ENCODE results near the gene DTYMK.

Gene DTYMK

DNA sequence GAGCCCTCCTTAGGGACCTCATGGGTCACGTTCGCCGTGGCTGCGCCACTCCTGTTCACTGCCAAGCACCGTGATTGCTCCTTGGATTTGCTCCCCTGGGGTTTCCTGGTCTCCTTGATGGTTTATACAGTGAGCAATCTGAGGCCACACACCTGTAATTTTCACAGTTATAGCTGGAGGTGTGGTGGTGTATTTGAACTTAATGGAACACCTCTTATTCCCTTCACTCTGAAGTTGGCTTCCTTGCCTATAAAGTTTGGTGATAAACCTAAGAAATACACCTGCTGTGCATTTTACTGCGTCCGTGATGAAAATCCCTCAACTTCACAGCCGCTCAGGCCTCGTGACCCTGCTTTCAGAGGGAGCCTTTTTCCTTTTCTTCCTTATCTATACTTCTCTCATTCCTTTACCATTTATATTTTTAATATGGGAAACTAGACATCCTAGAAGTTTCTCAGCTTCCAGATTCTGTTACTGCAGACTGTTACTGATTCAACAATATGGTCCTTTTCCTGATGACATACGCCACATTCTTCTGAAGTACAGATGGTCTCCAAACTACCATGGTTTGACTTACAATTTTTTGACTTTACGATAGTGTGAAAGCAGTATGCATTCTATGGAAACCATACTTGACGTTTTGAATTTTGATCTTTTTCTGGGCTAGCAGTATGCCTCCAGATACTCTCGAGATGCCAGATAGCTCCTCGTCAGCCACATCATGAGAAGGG lies 40.5 kb downstream of the DTYMK start:
- DNase-seq: no peak

DNA sequence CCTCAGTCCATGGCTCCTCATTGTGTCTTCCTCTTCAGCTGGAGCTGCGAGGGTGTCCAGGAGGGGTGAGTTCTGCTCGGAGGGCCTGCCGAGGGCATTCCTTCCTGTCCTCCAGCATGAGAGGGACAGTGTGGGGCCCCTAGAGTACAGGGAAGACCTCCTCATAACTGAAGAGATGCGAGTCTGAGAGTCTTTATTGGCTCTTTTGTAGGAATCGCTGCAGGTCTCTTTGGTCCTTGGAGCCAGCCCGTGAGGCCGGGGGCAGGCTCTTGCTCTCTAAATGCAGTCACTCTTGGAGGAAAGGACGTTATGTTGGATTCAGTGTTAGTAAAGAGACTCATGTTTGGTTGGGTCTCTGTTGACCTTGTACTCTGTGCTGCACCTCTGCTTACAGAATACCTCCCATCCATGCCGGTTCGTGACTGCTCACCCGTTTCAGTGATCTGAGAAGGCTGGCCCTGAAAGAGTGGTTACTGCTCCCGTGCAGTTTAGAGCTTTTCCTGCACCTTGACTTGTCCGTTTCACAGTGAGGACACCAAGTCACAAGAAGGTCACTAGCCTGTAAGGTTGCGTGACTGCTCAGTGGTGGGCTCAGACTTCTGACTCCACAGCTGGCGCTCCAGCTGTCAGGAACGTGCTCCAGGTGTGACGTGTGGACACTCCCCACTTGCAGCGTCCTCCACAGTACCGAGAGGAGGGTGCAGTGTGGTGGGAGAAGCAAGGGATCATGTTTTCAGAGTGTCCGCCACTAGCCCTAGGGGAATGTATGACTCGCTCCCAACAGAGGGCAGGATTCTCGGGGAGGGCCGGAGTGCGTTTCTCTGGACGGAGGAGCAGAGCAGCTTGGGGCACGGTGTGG lies 41.3 kb downstream of the DTYMK start:
- DNase-seq: no peak

DNA sequence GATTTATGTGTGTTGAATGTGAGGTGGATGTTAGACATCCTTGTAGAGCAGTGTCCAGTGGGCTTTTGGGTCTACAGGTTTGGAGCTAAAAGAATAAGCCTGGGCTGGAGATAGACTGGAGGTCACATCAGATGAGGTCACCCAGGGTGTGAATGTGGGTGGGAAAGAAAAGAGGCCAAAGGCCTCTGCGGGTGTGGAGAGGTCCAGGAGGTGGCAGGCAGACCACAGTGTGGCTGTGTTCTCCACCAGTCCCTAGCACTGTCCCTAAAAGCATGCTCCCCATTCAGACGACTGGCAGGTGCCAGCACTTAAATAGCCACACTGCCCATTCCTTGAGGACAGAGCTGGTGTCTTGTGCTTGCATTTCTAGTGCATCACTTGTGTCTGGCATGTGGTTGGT lies 45.0 kb downstream of the DTYMK start:
- no peak for DNase-seq

DNA sequence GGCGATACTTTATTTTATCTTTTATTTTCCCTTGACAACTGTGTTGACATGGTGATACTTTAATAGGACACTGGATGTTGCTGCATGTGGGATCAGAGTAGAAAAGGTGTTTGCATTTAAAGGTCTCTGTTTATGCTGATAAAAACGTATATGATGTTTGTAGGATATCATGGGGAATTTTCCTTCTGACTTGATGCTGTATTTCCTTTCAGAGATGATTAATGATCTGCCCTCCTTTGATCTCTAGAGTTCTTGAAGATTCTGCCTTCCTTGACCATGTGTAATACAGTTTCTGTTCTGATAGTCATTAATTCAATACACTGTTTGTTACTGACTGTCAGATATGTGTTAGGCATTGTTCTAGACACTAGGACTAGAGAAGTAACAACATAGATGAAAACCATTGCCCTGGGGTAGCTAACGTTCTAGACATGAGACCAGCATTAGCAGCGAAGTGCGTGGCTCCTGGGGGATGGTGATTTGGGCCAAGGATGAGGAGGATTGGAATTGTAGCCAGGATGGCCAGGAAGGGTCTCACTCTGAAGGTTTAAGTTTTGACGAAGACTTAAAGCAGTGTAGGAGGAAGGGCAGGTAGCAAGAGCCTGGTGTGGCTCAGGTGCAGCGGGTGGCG lies 46.3 kb downstream of the DTYMK start:
- DNase-seq: no peak

DNA sequence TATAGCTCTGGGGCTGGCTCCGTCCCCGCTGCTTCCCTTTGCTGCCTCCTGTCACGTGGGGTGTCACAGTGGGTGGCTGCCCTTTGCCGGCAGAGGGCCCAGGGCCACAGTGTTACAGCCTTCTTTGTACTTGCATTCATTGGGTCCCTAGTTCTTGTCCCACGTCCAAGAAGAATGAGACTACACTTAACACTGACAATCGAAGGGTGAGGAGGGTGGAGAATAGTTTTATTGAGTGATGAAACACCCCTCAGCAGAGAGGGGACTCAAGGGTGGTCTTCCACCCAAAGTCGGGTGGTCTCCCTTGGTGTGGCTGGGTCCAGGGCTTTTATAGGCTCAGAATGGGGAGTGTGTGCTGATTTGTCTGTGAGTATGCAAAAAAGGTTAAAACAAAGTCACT lies 47.2 kb downstream of the DTYMK start:
- DNase-seq: no peak

DNA sequence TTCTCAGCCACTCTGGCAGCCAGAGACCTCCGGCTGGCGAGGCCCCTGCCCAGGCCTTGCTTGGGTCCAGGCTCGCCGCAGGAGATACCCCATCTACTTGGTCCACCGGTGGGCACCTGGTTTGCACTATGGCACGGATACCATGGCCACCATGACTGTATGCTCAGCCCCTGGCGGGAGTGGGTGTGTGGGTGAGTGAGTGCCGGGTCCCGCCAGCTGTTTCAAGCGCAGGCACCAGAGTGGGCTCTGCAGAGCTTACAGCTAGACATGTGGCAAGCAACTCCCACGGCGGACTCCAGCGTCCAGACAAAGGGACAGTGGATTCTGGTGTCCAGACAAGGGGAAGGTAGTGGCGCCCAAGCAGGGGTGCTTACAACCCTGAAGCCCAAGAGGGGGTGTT lies 47.7 kb downstream of the DTYMK start:
- no peak for DNase-seq

DNA sequence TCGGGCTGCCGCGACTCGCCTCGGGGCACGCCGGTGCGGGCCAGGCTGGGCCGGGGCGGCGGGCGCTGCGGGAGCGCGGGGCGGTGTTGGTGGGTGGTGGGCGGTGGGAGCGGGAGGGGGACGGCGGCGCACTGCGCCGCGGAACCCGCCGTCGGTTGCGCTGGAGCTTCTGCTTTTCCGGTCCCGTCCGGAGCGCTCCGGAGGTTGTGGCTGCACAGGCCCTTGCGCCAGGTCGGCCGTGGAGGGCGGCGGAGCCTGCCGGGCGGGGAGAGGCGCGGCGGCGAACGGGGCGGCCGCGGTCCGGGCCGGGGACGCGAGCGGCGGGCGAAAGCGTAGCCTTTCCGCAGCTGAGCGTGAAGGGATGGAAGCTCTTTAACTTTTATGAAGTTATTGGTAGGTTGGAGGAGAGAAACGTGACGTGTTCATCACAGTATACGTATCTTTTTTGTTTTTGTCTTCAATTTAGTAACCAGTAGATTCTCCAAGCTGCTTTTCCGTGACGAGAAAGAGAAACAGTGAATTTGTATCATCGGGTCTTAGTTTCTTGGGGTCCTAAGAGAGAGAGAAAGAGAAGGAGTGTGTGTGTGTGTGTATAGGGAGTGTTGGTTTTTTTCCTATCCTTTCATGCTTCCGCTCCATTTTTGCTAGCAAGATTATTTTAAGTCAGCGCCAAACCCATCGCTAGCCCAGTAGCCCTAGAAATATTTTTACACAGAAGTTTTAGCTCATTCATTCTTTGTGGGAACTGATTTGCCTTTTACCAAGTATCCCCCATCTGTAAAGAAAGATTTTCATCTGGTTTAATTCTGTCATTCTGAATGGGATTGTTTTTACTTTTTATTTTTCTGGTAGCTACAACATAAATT lies 48.6 kb downstream of the DTYMK start:
- DNase-seq: no peak

DNA sequence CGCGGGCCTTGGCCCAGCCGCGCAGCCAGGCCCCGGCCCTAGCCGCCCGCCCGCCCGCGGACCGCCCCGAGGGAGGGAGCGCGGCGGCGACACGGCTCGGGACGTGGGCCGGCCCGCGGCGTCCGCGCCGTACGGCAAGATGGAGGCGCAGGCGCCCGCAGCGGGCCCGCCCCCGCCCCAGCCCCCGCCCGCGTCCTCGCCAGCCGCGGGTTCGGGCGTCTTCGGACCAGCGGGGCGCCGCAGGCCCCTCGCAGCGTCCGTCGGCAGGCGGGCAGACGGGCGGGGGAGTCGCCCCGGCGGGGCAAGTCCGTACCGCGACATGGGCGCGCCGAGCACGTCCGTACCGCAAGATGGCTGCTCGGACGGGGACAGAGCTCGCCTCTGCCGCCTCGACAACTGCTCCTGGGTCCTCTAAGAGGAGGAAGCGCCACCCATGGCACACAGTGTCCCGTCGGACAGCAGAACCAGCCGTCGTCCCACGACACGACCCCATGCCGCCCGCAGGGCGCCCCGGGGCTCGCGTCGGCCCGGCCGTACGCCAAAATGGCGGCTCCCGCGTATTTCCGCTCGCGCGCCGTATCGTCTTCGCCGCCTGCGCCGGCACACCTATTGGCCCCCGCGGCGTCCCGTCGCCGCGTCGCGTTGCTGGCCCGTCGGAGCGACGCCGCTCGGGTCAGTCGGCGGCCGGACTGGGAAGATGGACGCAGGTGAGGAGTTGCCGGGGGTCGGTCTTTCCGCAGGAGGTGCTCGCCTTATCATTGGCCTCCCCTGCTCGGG lies 49.4 kb downstream of the DTYMK start, which contains the start of the genes ATG4B and THAP4:
Gene ATG4B (plus strand): TSS at position 676 of the 777 bp plus-strand sequence. CDS start 22 bp downstream, at position 698.
Gene THAP4 (minus strand): TSS at position 141 of the 777 bp plus-strand sequence. CDS start 141 bp downstream, outside the sequence.
- peak; percentile 79 for DNase-seq

DNA sequence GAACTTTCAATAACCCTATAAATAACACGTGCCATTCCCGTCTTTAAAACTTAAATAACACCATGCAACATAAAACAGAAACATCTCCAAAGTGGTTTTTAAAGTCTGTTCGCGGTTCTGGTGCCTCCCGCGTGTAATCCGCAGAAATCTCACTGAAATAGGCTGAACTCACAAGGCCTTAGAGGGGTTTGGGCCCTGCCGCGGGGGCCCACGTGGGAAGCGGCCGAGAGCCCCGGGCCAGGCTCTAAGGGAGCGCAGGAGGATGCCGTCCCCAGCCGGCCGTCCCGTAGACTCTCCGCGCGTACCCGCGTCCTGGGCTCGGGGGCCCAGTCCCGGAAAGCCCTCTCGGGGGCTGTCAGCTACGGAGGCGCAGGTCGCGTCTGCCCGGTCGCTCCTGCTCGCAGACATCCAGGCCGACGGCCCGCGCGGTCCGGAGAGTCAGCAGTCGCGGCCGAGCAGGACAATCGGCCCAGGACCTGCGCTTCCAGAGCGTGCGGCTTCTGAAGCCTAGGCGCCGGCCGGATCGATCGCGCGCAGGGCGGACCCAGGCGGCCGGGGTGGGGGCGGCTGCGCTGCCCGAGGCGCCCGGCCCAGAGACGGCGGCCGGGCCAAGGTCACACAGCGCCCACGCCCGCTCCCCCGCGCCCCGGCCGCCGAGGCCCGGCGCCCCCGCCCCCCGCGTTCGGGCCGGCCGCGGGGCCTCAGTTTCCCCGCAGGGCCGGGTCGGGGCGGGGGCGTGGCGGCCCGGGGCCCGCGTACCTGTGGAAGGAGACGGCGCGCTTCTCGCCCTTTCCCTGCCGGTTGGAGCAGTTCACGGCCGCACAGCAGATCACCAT lies 50.2 kb downstream of the DTYMK start:
- DNase-seq: peak; percentile 37

DNA sequence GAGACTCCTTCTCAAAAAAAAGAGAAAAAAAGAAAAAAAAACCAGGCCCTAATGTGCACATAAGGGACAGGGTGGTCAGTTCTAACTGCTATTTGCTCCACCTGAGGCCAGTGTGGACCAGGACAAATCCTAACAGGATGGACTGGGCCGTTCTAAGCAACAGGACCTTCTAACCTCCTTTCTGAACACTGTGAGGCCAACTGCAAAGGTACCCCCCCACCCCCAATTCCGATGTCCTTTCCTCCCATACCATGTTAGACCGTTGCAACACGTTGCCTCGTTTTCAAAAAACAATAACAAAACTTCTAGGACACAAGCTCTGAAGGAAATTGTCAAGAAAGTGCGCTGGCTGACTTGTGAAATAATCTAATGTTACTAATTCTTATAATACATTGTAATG lies 50.9 kb downstream of the DTYMK start:
- DNase-seq: no peak

DNA sequence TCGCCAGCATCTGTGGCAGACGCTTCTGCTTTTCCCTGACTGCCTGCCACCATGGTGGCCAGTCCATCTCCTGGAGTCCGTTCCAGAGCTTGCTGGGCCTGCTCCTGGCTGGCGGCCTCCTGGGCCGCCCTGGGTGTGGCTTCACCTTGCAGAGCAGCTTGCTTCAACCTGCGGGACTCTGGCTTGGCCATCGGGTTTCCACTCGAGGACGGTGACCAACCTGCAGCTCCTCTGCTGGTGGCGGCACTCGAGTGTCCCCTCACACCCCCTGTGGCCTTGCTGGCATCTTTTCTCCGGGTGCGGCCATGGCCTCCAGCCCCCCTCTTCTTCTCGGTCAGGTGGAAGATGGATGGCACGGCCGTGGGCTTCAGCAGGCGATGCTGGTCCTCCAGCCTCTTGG lies 53.1 kb downstream of the DTYMK start:
- no peak for DNase-seq

DNA sequence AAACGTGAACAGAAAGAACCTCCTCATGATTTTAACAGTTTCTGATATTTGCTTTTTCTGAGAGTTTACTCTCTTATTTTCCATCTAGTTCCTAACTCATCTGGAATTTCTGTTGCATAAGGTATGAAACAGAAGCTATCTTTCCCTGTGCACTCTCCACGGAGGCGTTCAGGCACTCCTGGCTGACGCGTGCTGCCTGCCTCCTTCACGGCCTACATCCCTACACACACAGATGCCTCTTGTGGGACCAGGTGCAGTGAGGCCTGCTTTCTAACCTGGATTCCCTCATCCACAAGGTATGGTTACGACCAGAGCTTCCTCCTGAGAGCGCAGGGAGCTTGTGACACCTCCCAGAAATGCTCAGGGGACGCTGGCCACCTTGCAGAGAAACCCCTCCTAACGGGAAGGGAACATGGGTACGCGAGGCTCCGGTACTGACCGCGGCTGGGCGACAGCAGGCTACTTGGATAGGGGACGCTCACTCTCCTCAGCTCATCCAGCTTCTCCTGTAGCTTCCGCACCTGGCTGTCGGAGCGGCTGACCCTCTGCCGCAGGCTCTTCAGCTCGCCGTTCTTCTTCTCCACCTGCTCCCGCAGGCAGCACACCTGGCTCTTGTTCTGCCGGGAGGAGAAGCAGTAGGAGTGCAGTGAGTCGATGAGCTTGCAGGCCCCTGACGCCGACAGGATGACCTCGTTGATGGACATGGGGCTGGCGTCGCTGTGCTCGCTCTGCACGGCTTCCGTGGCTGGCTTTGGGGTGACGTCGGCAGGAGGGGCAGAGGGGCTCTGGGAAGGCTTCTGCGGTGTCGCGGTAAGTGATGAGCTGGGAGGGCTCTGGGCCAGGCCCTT lies 53.9 kb downstream of the DTYMK start:
- DNase-seq: no peak

DNA sequence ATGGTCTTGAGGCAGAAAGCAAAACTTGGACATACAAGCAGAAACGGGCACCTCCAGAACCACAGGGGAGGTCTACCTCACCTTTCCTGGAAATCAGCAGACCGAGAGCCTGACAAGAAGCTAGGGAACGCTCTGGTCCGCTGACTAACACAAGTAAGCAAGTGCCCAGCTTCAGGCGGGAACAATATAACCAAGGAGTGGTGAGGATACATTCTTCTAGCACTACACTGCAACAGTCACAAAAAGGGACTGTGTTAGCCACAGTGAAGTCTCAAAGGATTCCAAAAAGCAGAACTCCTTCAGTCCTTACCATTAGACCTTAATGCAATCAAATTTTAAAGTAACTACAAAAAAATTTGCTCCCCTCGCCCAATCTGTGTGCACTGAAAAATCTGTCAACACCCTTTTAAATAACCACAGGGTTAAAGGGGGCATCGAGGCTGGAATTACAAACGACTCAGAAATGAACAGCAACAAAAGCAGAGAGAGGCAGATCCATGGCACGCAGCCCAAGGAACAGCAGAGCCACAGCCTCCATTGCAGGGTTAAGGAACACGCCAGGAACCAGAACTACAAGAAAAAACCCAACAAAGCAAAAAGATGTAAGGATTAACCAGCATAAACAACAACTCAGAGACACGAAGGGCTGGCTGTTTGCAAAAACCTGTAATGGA lies 56.7 kb downstream of the DTYMK start:
- DNase-seq: no peak

DNA sequence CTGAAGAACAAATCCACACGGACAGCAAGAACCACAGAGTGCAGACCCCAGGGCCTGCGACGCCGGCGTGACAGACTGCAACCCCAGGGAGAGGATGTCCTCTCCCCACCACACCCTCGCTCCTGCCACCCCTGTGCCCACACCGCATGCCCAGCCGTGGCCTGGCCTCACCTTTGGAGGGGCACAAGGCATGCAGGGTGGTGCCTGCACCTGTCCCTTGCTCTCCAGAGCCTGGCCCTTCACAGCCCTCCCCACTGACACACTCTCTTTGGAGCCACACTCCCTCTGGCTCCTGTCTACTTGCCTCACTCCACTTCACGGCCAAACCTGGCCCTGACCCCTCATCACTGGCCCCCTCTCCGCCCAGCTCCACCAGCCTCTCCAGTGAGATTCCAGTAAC lies 58.9 kb downstream of the DTYMK start:
- DNase-seq: no peak

All from CD4-positive, alpha-beta T cell treated with Interleukin-17A for 4 hours (primary cell).